ENCODE measurements around the gene PAXX. TPM values are rescaled to one million over a fixed set of nuclear protein-coding genes. Genes with fewer than 3 reads are reported as not detected.

Gene PAXX
- total RNA-seq, 2 experiments from 2014 or later = 67.0 to 67.8 TPM

DNA sequence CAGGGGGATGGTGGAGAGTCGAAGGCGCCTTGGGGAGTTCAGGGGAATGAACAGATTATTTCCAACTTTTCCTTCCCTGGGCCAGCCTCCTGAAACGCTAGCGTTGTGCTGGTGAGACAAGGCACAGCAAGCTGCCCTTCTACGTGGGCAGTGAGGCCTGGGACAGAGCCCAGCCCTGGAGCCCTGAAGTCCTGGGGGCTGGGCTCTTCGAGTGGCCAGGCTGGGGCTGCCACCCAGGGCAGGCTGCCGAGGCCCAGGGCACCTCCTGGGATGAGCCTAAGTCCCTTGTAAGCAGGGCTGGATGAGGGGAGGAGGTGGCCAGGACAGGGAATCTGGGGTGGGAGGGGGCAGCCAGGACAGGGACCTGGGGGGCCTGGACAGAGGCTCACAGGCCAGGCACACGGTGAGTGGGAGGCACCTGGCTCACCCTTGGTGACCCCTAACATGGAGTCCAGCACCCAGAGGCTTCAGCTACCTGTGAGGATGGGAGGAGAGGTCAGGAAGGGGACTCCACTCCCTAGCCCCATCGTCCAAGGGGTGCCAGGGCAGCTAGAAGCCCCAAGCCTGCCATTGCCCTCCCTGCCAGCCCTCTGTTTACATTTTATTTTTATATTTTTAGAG is 41.5 kb upstream of the PAXX start:
- no peaks in the 10 kb centered on the region for H3K36me3 ChIP-seq (ENCODE audit: insufficient read depth, low read length)
- ChIA-PET CTCF (no interaction called here), POLR2A (interaction anchor here (1.0 to 2.3 kb wide), 2 partner anchors 9 to 42 kb away, joined by 4 to 9 read pairs; partner anchors contain the start of gene PAXX)
- Mint-ChIP-seq H3K4me1 (ENCODE audit: low read depth) (peaks cover 5% of the 10 kb centered on the region), H3K9me3 (no peaks in the 10 kb centered on the region), H3K4me3 (peak overlapping the region; percentile 82), H3K36me3 (ENCODE audit: low read depth) (no peaks in the 10 kb centered on the region), H3K27ac (peak overlapping the region; percentile 86), H3K27me3 (no peaks in the 10 kb centered on the region)
- no peaks in the 10 kb centered on the region for H3K9me3 ChIP-seq (ENCODE audit: control insufficient read depth in 1 of 2, insufficient read depth in 1 of 2, low read length in 2 of 2)
- H3K4me1 ChIP-seq (ENCODE audit: insufficient read depth, low read length) = peaks cover 30% of the 10 kb centered on the region
- H3K4me3 ChIP-seq (ENCODE audit: low read length) = peak overlapping the region; percentile 69
- no peaks in the 10 kb centered on the region for H3K27me3 ChIP-seq (ENCODE audit: control insufficient read depth in 1 of 2, insufficient read depth in 2 of 2, low read length in 2 of 2)
- TF ChIP-seq, protein P1, sequence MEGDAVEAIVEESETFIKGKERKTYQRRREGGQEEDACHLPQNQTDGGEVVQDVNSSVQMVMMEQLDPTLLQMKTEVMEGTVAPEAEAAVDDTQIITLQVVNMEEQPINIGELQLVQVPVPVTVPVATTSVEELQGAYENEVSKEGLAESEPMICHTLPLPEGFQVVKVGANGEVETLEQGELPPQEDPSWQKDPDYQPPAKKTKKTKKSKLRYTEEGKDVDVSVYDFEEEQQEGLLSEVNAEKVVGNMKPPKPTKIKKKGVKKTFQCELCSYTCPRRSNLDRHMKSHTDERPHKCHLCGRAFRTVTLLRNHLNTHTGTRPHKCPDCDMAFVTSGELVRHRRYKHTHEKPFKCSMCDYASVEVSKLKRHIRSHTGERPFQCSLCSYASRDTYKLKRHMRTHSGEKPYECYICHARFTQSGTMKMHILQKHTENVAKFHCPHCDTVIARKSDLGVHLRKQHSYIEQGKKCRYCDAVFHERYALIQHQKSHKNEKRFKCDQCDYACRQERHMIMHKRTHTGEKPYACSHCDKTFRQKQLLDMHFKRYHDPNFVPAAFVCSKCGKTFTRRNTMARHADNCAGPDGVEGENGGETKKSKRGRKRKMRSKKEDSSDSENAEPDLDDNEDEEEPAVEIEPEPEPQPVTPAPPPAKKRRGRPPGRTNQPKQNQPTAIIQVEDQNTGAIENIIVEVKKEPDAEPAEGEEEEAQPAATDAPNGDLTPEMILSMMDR (IDR thresholded peaks at IDR 0.05) = no peak
- ATAC-seq (ENCODE audit: poor library complexity) (no peak), DNase-seq (no peak)
- intact Hi-C loops (cut with DNase I, micrococcal nuclease) = loop anchor here in 1 of 2 experiments (2.0 to 10.0 kb wide), 3 partner anchors 42 to 826 kb away; partner anchors contain the start of genes ABCA2 and PAXX
- no peak overlapping the region for H3K27ac ChIP-seq (ENCODE audit: low read depth in 1 of 2, low read length in 2 of 2)

DNA sequence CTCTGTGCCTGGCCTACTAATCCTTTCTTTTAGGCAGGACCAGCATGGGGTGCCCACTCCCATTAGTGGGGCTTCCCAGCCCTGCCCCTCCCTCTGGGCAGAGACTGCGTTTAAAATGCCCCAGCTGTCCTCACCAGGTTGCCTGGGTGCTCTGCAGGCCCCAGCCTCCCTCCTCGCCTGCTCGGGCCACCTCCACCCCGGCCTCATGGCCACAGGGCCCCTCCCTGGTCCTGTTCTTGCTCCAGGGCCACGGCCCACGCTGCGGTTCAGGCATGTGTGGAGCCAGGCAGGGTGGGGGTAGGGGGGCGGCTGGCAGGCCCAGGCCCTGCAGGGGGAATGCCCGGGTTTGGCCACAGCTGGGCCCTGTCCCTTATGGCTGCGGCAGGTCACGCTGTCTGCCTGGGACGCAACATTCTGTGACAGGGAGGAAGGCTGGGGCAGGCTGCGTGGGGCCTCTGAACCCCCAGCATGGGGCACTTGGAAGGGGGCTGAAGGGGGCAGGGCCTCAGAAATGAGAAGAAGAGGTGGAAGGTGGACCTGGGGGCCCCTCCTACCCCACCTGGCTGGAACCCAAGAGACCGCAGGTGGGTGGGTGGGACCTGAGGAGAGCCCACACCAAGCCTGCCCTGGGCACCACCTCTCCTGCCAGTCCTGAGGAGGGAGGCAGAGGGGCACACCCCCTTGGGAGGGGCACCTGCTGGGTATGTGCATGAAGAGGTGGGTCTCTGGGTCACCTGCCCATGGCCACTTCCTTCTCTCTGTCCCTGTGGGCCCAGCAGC is 40.5 kb upstream of the PAXX start, which contains the start of gene LCN12:
LCN12 (plus strand) TSS at position 733 of the 780 bp plus-strand sequence. CDS start 55 bp downstream, outside the sequence.
- Mint-ChIP-seq H3K9me3 (peaks cover 2% of the 10 kb centered on the region), H3K27ac (peak within 1 kb of the TSS; percentile 86), H3K27me3 (no peaks in the 10 kb centered on the region), H3K4me3 (no peak within 1 kb of the TSS), H3K4me1 (ENCODE audit: low read depth) (peaks cover 5% of the 10 kb centered on the region), H3K36me3 (ENCODE audit: low read depth) (no peaks in the 10 kb centered on the region)
- H3K27me3 ChIP-seq (ENCODE audit: control insufficient read depth in 1 of 2, insufficient read depth in 2 of 2, low read length in 2 of 2) = no peaks in the 10 kb centered on the region
- ATAC-seq (ENCODE audit: poor library complexity) = no peak
- CTCF ChIA-PET = no interaction called here
- H3K4me3 ChIP-seq (ENCODE audit: low read length) = no peak within 1 kb of the TSS
- H3K27ac ChIP-seq (ENCODE audit: low read depth in 1 of 2, low read length in 2 of 2) = no peak within 1 kb of the TSS
- TF ChIP-seq, protein P1 (IDR thresholded peaks at IDR 0.05) = no peak
- peaks cover 31% of the 10 kb centered on the region for H3K4me1 ChIP-seq (ENCODE audit: insufficient read depth, low read length)
- no peaks in the 10 kb centered on the region for H3K36me3 ChIP-seq (ENCODE audit: insufficient read depth, low read length)
- intact Hi-C loops (cut with DNase I, micrococcal nuclease) = loop anchor here in 1 of 2 experiments (2.0 to 10.0 kb wide), 3 partner anchors 41 to 827 kb away; partner anchors contain the start of genes ABCA2 and PAXX
- POLR2A ChIA-PET = interaction anchor here (1.0 to 2.3 kb wide), 3 partner anchors 8 to 84 kb away, joined by 3 to 9 read pairs (median 4); partner anchors contain the start of gene PAXX
- no peaks in the 10 kb centered on the region for H3K9me3 ChIP-seq (ENCODE audit: control insufficient read depth in 1 of 2, insufficient read depth in 1 of 2, low read length in 2 of 2)
- peak in 1 of 14 experiments; percentile 5 for DNase-seq

DNA sequence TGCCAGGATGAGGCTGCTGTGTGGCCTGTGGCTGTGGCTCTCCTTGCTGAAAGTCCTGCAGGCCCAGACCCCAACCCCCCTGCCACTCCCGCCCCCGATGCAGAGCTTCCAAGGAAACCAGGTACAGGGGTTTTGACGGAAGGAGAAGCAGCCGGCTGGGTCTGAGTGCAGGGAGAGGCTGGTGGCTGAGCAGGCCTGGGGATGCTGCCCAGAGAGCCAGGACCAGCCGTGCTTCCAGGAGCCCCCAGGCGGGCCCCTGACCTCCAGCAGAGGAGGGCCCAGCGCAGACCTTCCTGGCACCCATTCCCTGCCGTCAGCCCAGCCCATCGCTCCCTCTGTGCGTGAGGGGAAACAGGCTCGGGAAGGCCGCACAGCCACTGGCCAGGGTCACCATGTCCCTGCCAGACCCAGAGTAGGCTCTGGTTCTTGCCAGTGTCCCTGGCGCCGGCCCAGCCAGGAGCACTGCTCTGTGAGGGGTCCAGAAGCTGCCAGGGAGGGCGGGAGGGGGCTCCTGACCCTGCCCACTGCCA is 39.8 kb upstream of the PAXX start:
- Histone ChIP-seq H3K4me3 (ENCODE audit: low read length) (no peak overlapping the region), H3K9me3 (ENCODE audit: control insufficient read depth in 1 of 2, insufficient read depth in 1 of 2, low read length in 2 of 2) (no peaks in the 10 kb centered on the region), H3K27ac (ENCODE audit: low read depth in 1 of 2, low read length in 2 of 2) (no peak overlapping the region), H3K36me3 (ENCODE audit: insufficient read depth, low read length) (no peaks in the 10 kb centered on the region), H3K4me1 (ENCODE audit: insufficient read depth, low read length) (peaks cover 31% of the 10 kb centered on the region), H3K27me3 (ENCODE audit: control insufficient read depth in 1 of 2, insufficient read depth in 2 of 2, low read length in 2 of 2) (no peaks in the 10 kb centered on the region)
- ATAC-seq (ENCODE audit: poor library complexity) (no peak), DNase-seq (no peak)
- intact Hi-C loops (cut with DNase I, micrococcal nuclease) = loop anchor here in 1 of 2 experiments (10.0 kb wide), 1 partner anchor 828 kb away; no protein-coding TSS in a partner anchor
- Mint-ChIP-seq H3K27ac (no peak overlapping the region), H3K4me3 (no peak overlapping the region), H3K9me3 (peaks cover 2% of the 10 kb centered on the region), H3K4me1 (ENCODE audit: low read depth) (peaks cover 5% of the 10 kb centered on the region), H3K27me3 (no peaks in the 10 kb centered on the region), H3K36me3 (ENCODE audit: low read depth) (no peaks in the 10 kb centered on the region)
- ChIA-PET POLR2A (interaction anchor here (1.1 kb wide), 1 partner anchor 83 kb away, joined by 3 read pairs; no protein-coding TSS in a partner anchor), CTCF (interaction anchor here (1.5 kb wide), 1 partner anchor 110 kb away, joined by 3 read pairs; the partner anchor contains the start of gene AJM1)
- TF ChIP-seq, protein P1 (IDR thresholded peaks at IDR 0.05) = no peak
